ENCODE measurements around the gene NFX1.

The NFX1 gene

GRCh38 chr9:33260372-33260771, 29.9 kb upstream of the NFX1 start:
- H3K4me3 Mint-ChIP-seq, result no peak overlapping the region
- peak overlapping the region; percentile 76 for H3K27ac Mint-ChIP-seq
- H3K4me1 Mint-ChIP-seq, result peaks cover 19% of the 10 kb centered on the region
- H3K9me3 Mint-ChIP-seq, result no peaks in the 10 kb centered on the region
- ATAC-seq (no peak), DNase-seq (ENCODE audit: low spot score in 2 of 2) (no peak)
- H3K36me3 Mint-ChIP-seq, result peaks cover 97% of the 10 kb centered on the region

- H3K27ac Mint-ChIP-seq, result peak overlapping the region; percentile 96
- DNase-seq (ENCODE audit: low spot score in 2 of 2) (peak in 1 of 2 donors; percentile 61), ATAC-seq (peak; percentile 2)
- no peaks in the 10 kb centered on the region for H3K9me3 Mint-ChIP-seq
- H3K4me3 Mint-ChIP-seq, result peak overlapping the region; percentile 90
- peaks cover 41% of the 10 kb centered on the region for H3K4me1 Mint-ChIP-seq
- H3K36me3 Mint-ChIP-seq, result peaks cover 82% of the 10 kb centered on the region
Observed at GRCh38 chr9:33263131-33264002, 26.9 kb upstream of the NFX1 start.

- ATAC-seq, result peak; percentile 18
- Mint-ChIP-seq H3K36me3 (peaks cover 82% of the 10 kb centered on the region), H3K4me3 (peak overlapping the region; percentile 90), H3K9me3 (no peaks in the 10 kb centered on the region), H3K4me1 (peaks cover 41% of the 10 kb centered on the region), H3K27ac (peak overlapping the region; percentile 96)
- DNase-seq (ENCODE audit: low spot score in 2 of 2), result no peak
Observed at GRCh38 chr9:33264003-33264472, 26.3 kb upstream of the NFX1 start.

- H3K36me3 Mint-ChIP-seq, result peaks cover 81% of the 10 kb centered on the region
- H3K4me1 Mint-ChIP-seq, result peaks cover 41% of the 10 kb centered on the region
- peak within 1 kb of the TSS; percentile 96 for H3K27ac Mint-ChIP-seq
- no peaks in the 10 kb centered on the region for H3K9me3 Mint-ChIP-seq
- DNase-seq (ENCODE audit: low spot score in 2 of 2) (peak; percentile 93 to 100), ATAC-seq (peak; percentile 90)
- peak within 1 kb of the TSS; percentile 90 for H3K4me3 Mint-ChIP-seq
Observed at GRCh38 chr9:33264473-33265177, 25.7 kb upstream of the NFX1 start, which contains the start of the genes BAG1 and CHMP5. BAG1 (minus strand) TSS chr9:33264708. CHMP5 (plus strand) TSS chr9:33265049; CDS start chr9:33265079, 30 bp downstream.

GRCh38 chr9:33265211-33265865, 25.0 kb upstream of the NFX1 start:
- Mint-ChIP-seq H3K4me1 (peaks cover 41% of the 10 kb centered on the region), H3K27ac (peak overlapping the region; percentile 96), H3K36me3 (peaks cover 81% of the 10 kb centered on the region), H3K4me3 (peak overlapping the region; percentile 90), H3K9me3 (no peaks in the 10 kb centered on the region)
- ATAC-seq (no peak), DNase-seq (ENCODE audit: low spot score in 2 of 2) (no peak)

- H3K27ac Mint-ChIP-seq, result peak overlapping the region; percentile 3
- H3K4me3 Mint-ChIP-seq, result peak overlapping the region; percentile 90
Observed at GRCh38 chr9:33267151-33267767, 23.1 kb upstream of the NFX1 start.

GRCh38 chr9:33270146-33270545, 20.2 kb upstream of the NFX1 start:
- peaks cover 84% of the 10 kb centered on the region for H3K36me3 Mint-ChIP-seq
- H3K27ac Mint-ChIP-seq, result no peak overlapping the region
- peaks cover 25% of the 10 kb centered on the region for H3K4me1 Mint-ChIP-seq
- H3K4me3 Mint-ChIP-seq, result no peak overlapping the region
- no peaks in the 10 kb centered on the region for H3K9me3 Mint-ChIP-seq
- DNase-seq (ENCODE audit: low spot score in 2 of 2) (no peak), ATAC-seq (no peak)

More at GRCh38 chr9:33267151-33267767, 23.1 kb upstream of the NFX1 start:
- H3K36me3 Mint-ChIP-seq, result peaks cover 81% of the 10 kb centered on the region
- H3K9me3 Mint-ChIP-seq, result no peaks in the 10 kb centered on the region
- peaks cover 41% of the 10 kb centered on the region for H3K4me1 Mint-ChIP-seq
- no peak for DNase-seq (ENCODE audit: low spot score in 2 of 2)
- ATAC-seq, result no peak

- H3K9me3 Mint-ChIP-seq, result no peaks in the 10 kb centered on the region
- H3K4me3 Mint-ChIP-seq, result no peak overlapping the region
- DNase-seq (ENCODE audit: low spot score in 2 of 2) (no peak), ATAC-seq (no peak)
- H3K36me3 Mint-ChIP-seq, result peaks cover 99% of the 10 kb centered on the region
- no peak overlapping the region for H3K27ac Mint-ChIP-seq
- H3K4me1 Mint-ChIP-seq, result peaks cover 6% of the 10 kb centered on the region
Observed at GRCh38 chr9:33272061-33272460, 18.3 kb upstream of the NFX1 start.

GRCh38 chr9:33273266-33273971, 16.9 kb upstream of the NFX1 start:
- Mint-ChIP-seq H3K27ac (peak overlapping the region; percentile 27), H3K4me3 (no peak overlapping the region), H3K4me1 (peaks cover 7% of the 10 kb centered on the region), H3K36me3 (peaks cover 99% of the 10 kb centered on the region), H3K9me3 (no peaks in the 10 kb centered on the region)
- ATAC-seq (no peak), DNase-seq (ENCODE audit: low spot score in 2 of 2) (no peak)

GRCh38 chr9:33273972-33274328, 16.4 kb upstream of the NFX1 start:
- Mint-ChIP-seq H3K36me3 (peaks cover 99% of the 10 kb centered on the region), H3K9me3 (no peaks in the 10 kb centered on the region), H3K27ac (peak overlapping the region; percentile 27), H3K4me3 (no peak overlapping the region), H3K4me1 (peaks cover 7% of the 10 kb centered on the region)
- DNase-seq (ENCODE audit: low spot score in 2 of 2) (no peak), ATAC-seq (no peak)

- H3K27ac Mint-ChIP-seq, result peak overlapping the region; percentile 11
Observed at GRCh38 chr9:33277484-33277883, 12.8 kb upstream of the NFX1 start.

GRCh38 chr9:33285502-33285901, 4.8 kb upstream of the NFX1 start:
- DNase-seq (ENCODE audit: low spot score in 2 of 2), result no peak
- no peak for ATAC-seq
- Mint-ChIP-seq H3K4me1 (peaks cover 15% of the 10 kb centered on the region), H3K27ac (no peak overlapping the region), H3K4me3 (no peak overlapping the region), H3K36me3 (peaks cover 44% of the 10 kb centered on the region), H3K9me3 (no peaks in the 10 kb centered on the region)

More at GRCh38 chr9:33277484-33277883, 12.8 kb upstream of the NFX1 start:
- Mint-ChIP-seq H3K9me3 (no peaks in the 10 kb centered on the region), H3K4me1 (peaks cover 13% of the 10 kb centered on the region), H3K36me3 (peaks cover 100% of the 10 kb centered on the region), H3K4me3 (no peak overlapping the region)
- ATAC-seq, result no peak
- DNase-seq (ENCODE audit: low spot score in 2 of 2), result no peak

GRCh38 chr9:33287087-33287490, 3.2 kb upstream of the NFX1 start:
- DNase-seq (ENCODE audit: low spot score in 2 of 2), result peak in 1 of 2 donors; percentile 70
- Mint-ChIP-seq H3K36me3 (peaks cover 44% of the 10 kb centered on the region), H3K4me3 (no peak overlapping the region), H3K4me1 (peaks cover 28% of the 10 kb centered on the region), H3K27ac (peak overlapping the region; percentile 20), H3K9me3 (no peaks in the 10 kb centered on the region)
- ATAC-seq, result no peak

- peaks cover 40% of the 10 kb centered on the region for H3K4me1 Mint-ChIP-seq
- peak overlapping the region; percentile 11 for H3K4me3 Mint-ChIP-seq
- no peak for ATAC-seq
- peak overlapping the region; percentile 100 for H3K27ac Mint-ChIP-seq
- no peaks in the 10 kb centered on the region for H3K9me3 Mint-ChIP-seq
- DNase-seq (ENCODE audit: low spot score in 2 of 2), result no peak
- peaks cover 46% of the 10 kb centered on the region for H3K36me3 Mint-ChIP-seq
Observed at GRCh38 chr9:33288235-33288634, 2.1 kb upstream of the NFX1 start.
